GM23338 (cell line): Measurements from ENCODE around the gene SRGN. TPM values are rescaled to one million over a fixed set of nuclear protein-coding genes. Genes with fewer than 3 reads are reported as not detected.

ENCODE experiments used
- ATAC-seq: fragments of 200-7000 bp; cut with Tn5 transposase; 3 replicates; pipeline ENCODE4 v1.9.1; 2020
- DNase-seq: peaks from one replicate; pipeline ENCODE4 v3.0.0-alpha.2; 2015; ENCODE audit warnings: low spot score
- H2AFZ ChIP-seq: fragments of 200-600 bp; sonication (generic); 2 replicates; pipeline ENCODE4 v1.8.0; 2016; ENCODE audit warnings: antibody characterized with exemption, mild to moderate bottlenecking, moderate library complexity
- H3F3A ChIP-seq: fragments of 200-600 bp; sonication (generic); replicated peaks from 2 replicates; pipeline ENCODE4 v1.8.0; 2017; ENCODE audit warnings: antibody characterized with exemption, mixed run types, low read depth
- H3K27ac ChIP-seq: fragments of 200-600 bp; sonication (generic); 2 replicates; pipeline ENCODE4 v1.6.1; 2016; ENCODE audit warnings: low read depth
- H3K27me3 ChIP-seq: fragments of 200-600 bp; sonication (generic); 2 replicates; pipeline ENCODE4 v1.8.0; 2016; ENCODE audit warnings: mild to moderate bottlenecking, mixed run types, moderate library complexity; ENCODE audit not compliant: insufficient read depth
- H3K36me3 ChIP-seq: fragments of 200-600 bp; sonication (generic); 2 replicates; pipeline ENCODE4 v1.8.0; 2016; ENCODE audit warnings: mild to moderate bottlenecking; ENCODE audit not compliant: insufficient read depth
- H3K4me1 ChIP-seq: fragments of 200-600 bp; sonication (generic); 2 replicates; pipeline ENCODE4 v1.8.0; 2016; ENCODE audit warnings: mild to moderate bottlenecking, moderate library complexity; ENCODE audit not compliant: insufficient read depth
- H3K4me2 ChIP-seq: fragments of 200-600 bp; sonication (generic); 2 replicates; pipeline ENCODE4 v1.7.1; 2017; ENCODE audit warnings: mixed run types
- H3K4me3 ChIP-seq: fragments of 200-600 bp; sonication (generic); 2 replicates; pipeline ENCODE4 v1.6.1; 2016; ENCODE audit warnings: mixed run types
- H3K79me2 ChIP-seq: fragments of 200-600 bp; sonication (generic); replicated peaks from 2 replicates; pipeline ENCODE4 v1.8.0; 2017; ENCODE audit warnings: mild to moderate bottlenecking; ENCODE audit not compliant: insufficient read depth
- H3K9me2 ChIP-seq: fragments of 200-600 bp; sonication (generic); 2 replicates; pipeline ENCODE4 v1.8.0; 2017; ENCODE audit not compliant: insufficient read depth
- H4K20me1 ChIP-seq: fragments of 200-600 bp; sonication (generic); replicated peaks from 2 replicates; pipeline ENCODE4 v1.8.0; 2017; ENCODE audit warnings: mild to moderate bottlenecking; ENCODE audit not compliant: insufficient read depth
- H3K27ac Mint-ChIP-seq: 2 replicates; pipeline ENCODE4 v1.8.0; 2020; ENCODE audit warnings: inconsistent platforms, mild to moderate bottlenecking, moderate library complexity, mixed read lengths
- H3K27me3 Mint-ChIP-seq: 3 replicates; pipeline ENCODE4 v1.8.0; 2022; ENCODE audit warnings: low read depth, mild to moderate bottlenecking, moderate library complexity, mixed read lengths, inconsistent platforms; ENCODE audit not compliant: insufficient read depth, poor library complexity
- H3K36me3 Mint-ChIP-seq: 3 replicates; pipeline ENCODE4 v1.8.0; 2021; ENCODE audit warnings: low read depth, mild to moderate bottlenecking, inconsistent platforms, moderate library complexity, mixed read lengths
- H3K4me1 Mint-ChIP-seq: 3 replicates; pipeline ENCODE4 v1.8.0; 2020; ENCODE audit warnings: mild to moderate bottlenecking, inconsistent platforms, mixed read lengths
- H3K4me3 Mint-ChIP-seq: 3 replicates; pipeline ENCODE4 v1.8.0; 2021; ENCODE audit warnings: moderate library complexity, mild to moderate bottlenecking, inconsistent platforms, mixed read lengths
- H3K9me3 Mint-ChIP-seq: 3 replicates; pipeline ENCODE4 v1.8.0; 2020; ENCODE audit warnings: moderate library complexity, mild to moderate bottlenecking, inconsistent platforms, mixed read lengths
- EZH2 ChIP-seq: fragments of 200-600 bp; sonication (generic); IDR thresholded peaks from one replicate; pipeline ENCODE4 v1.8.0; 2017; ENCODE audit warnings: antibody characterized with exemption, mild to moderate bottlenecking, low read depth; ENCODE audit not compliant: unreplicated experiment
- JUNB ChIP-seq: IDR thresholded peaks from one replicate; pipeline ENCODE4 v1.6.1; 2016; ENCODE audit warnings: antibody characterized with exemption; ENCODE audit not compliant: unreplicated experiment
- NANOG ChIP-seq: IDR thresholded peaks from 2 replicates; pipeline ENCODE4 v1.6.1; 2016; ENCODE audit warnings: antibody characterized with exemption, borderline replicate concordance
- POLR2AphosphoS5 ChIP-seq: IDR thresholded peaks from 2 replicates; pipeline ENCODE4 v1.6.1; 2016; ENCODE audit warnings: antibody characterized with exemption, low read depth
- STAT1 ChIP-seq: IDR thresholded peaks from one replicate; pipeline ENCODE4 v1.6.1; 2016; ENCODE audit warnings: antibody characterized with exemption; ENCODE audit not compliant: unreplicated experiment
- ZNF331 ChIP-seq: fragments of 250-450 bp; sonication (Bioruptor Pico); IDR thresholded peaks from 2 replicates; pipeline ENCODE4 v1.5.0; 2020; ENCODE audit warnings: low read depth, mild to moderate bottlenecking, moderate library complexity
- polyA plus RNA-seq: library from polyadenylated mRNA; unstranded; fragments of >200 nt; fragmentation: Nextera tagmentation; extraction: Ambion mirVana; gene quantifications from 2 replicates; pipeline ENCODE4 v1.2.1, GENCODE V29; 2016
- total RNA-seq: library from RNA; depleted of rRNA; stranded (reverse); fragments of >200 nt; shearing (Covaris generic); gene quantifications from 2 replicates; pipeline ENCODE4 v1.2.3, GENCODE V29; 2014
- TF ChIP-seq, protein P1 (sequence below): IDR thresholded peaks from 2 replicates; pipeline ENCODE4 v1.6.1; 2016; ENCODE audit warnings: antibody characterized with exemption
- TF ChIP-seq, protein P2 (sequence below): fragments of 250-450 bp; sonication (Bioruptor Pico); IDR thresholded peaks from 2 replicates; pipeline ENCODE4 v1.5.0; 2020; ENCODE audit warnings: mild to moderate bottlenecking, moderate library complexity
- TF ChIP-seq, protein P3 (sequence below): IDR thresholded peaks from one replicate; pipeline ENCODE4 v1.6.1; 2018; ENCODE audit warnings: antibody characterized with exemption; ENCODE audit not compliant: unreplicated experiment

Gene SRGN
- total and polyA plus RNA-seq, 2 experiments from 2014 or later: not detected

DNA sequence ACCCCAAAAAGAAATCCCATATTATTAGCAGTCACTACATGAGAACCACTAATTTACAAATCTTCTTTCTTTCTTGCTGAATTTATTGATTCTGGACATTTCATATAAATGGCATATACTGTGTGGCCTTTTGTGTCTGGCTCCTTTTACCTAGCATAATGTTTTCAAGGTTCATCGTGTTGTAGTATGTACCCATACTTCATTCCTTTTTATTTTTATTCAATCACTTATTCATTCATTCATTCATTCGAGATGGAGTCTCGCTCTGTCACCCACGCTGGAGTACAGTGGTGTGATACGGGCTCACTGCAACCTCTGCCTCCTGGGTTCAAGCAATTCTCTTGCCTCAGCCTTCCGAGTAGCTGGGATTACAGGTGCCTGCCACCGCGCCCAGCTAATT, 58.0 kb downstream of the SRGN start (continued):
- TF ChIP-seq, protein P1, sequence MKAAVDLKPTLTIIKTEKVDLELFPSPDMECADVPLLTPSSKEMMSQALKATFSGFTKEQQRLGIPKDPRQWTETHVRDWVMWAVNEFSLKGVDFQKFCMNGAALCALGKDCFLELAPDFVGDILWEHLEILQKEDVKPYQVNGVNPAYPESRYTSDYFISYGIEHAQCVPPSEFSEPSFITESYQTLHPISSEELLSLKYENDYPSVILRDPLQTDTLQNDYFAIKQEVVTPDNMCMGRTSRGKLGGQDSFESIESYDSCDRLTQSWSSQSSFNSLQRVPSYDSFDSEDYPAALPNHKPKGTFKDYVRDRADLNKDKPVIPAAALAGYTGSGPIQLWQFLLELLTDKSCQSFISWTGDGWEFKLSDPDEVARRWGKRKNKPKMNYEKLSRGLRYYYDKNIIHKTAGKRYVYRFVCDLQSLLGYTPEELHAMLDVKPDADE: no peak

DNA sequence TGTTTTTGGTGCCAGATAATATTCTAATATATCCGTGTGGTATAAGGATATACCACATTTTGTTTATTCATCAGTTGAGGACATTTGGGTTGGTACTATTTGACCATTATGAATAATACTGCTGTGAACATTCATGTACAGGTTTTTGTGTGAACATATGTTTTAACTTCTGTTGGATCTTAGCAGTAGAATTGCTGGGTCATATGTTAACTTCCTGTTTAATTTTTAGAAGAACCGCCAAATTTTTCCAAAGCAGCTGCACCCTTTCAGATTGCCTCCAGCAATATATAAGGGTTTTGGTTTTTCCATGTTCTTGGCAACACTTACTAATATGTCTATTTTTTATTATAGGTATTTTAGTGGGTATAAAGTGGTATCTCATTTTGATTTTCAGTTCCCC, 58.9 kb downstream of the SRGN start:
- Histone ChIP-seq H3K36me3 (no peaks in the 10 kb centered on the region), H3K4me3 (no peak overlapping the region), H3K4me1 (no peaks in the 10 kb centered on the region), H4K20me1 (peaks cover 15% of the 10 kb centered on the region), H3K4me2 (no peak overlapping the region), H3K27ac (no peak overlapping the region), H2AFZ (no peak overlapping the region), H3K79me2 (peaks cover 64% of the 10 kb centered on the region), H3K9me2 (no peaks in the 10 kb centered on the region), H3F3A (no peaks in the 10 kb centered on the region), H3K27me3 (no peaks in the 10 kb centered on the region)
- ATAC-seq (no peak), DNase-seq (no peak)
- TF ChIP-seq, protein P2, sequence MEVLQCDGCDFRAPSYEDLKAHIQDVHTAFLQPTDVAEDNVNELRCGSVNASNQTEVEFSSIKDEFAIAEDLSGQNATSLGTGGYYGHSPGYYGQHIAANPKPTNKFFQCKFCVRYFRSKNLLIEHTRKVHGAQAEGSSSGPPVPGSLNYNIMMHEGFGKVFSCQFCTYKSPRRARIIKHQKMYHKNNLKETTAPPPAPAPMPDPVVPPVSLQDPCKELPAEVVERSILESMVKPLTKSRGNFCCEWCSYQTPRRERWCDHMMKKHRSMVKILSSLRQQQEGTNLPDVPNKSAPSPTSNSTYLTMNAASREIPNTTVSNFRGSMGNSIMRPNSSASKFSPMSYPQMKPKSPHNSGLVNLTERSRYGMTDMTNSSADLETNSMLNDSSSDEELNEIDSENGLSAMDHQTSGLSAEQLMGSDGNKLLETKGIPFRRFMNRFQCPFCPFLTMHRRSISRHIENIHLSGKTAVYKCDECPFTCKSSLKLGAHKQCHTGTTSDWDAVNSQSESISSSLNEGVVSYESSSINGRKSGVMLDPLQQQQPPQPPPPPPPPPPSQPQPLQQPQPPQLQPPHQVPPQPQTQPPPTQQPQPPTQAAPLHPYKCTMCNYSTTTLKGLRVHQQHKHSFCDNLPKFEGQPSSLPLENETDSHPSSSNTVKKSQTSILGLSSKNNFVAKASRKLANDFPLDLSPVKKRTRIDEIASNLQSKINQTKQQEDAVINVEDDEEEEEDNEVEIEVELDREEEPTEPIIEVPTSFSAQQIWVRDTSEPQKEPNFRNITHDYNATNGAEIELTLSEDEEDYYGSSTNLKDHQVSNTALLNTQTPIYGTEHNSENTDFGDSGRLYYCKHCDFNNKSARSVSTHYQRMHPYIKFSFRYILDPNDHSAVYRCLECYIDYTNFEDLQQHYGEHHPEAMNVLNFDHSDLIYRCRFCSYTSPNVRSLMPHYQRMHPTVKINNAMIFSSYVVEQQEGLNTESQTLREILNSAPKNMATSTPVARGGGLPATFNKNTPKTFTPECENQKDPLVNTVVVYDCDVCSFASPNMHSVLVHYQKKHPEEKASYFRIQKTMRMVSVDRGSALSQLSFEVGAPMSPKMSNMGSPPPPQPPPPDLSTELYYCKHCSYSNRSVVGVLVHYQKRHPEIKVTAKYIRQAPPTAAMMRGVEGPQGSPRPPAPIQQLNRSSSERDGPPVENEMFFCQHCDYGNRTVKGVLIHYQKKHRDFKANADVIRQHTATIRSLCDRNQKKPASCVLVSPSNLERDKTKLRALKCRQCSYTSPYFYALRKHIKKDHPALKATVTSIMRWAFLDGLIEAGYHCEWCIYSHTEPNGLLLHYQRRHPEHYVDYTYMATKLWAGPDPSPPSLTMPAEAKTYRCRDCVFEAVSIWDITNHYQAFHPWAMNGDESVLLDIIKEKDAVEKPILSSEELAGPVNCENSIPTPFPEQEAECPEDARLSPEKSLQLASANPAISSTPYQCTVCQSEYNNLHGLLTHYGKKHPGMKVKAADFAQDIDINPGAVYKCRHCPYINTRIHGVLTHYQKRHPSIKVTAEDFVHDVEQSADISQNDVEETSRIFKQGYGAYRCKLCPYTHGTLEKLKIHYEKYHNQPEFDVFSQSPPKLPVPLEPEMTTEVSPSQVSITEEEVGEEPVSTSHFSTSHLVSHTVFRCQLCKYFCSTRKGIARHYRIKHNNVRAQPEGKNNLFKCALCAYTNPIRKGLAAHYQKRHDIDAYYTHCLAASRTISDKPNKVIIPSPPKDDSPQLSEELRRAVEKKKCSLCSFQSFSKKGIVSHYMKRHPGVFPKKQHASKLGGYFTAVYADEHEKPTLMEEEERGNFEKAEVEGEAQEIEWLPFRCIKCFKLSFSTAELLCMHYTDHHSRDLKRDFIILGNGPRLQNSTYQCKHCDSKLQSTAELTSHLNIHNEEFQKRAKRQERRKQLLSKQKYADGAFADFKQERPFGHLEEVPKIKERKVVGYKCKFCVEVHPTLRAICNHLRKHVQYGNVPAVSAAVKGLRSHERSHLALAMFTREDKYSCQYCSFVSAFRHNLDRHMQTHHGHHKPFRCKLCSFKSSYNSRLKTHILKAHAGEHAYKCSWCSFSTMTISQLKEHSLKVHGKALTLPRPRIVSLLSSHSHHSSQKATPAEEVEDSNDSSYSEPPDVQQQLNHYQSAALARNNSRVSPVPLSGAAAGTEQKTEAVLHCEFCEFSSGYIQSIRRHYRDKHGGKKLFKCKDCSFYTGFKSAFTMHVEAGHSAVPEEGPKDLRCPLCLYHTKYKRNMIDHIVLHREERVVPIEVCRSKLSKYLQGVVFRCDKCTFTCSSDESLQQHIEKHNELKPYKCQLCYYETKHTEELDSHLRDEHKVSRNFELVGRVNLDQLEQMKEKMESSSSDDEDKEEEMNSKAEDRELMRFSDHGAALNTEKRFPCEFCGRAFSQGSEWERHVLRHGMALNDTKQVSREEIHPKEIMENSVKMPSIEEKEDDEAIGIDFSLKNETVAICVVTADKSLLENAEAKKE (CRISPR knock-in tag): no peak
- no peak for TF ChIP-seq POLR2AphosphoS5
- no peaks in the 10 kb centered on the region for H3K27me3 Mint-ChIP-seq
- H3K4me1 Mint-ChIP-seq: no peaks in the 10 kb centered on the region
- H3K4me3 Mint-ChIP-seq: no peak overlapping the region
- H3K36me3 Mint-ChIP-seq: no peaks in the 10 kb centered on the region
- no peak overlapping the region for H3K27ac Mint-ChIP-seq
- no peaks in the 10 kb centered on the region for H3K9me3 Mint-ChIP-seq

DNA sequence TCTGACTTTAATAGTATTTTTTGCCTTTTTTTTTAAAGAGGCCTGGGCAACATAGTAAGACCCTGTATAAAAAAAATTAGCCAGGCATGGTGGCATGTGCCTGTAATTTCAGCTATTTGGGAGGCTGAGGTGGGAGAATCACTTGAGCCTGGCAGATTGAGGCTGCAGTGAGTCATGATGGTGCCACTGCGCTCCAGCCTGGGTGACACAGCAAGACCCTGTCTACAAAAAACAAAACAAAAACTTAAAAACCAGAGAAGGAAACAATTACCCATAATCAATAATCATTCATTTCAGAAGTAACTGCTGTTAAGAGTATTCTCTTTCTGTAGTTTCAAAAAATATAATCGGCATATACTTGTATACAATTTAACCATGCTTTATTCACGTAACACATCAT, 64.1 kb downstream of the SRGN start:
- no peak overlapping the region for H3K4me2 ChIP-seq
- TF ChIP-seq EZH2 (no peak), JUNB (no peak), NANOG (no peak), STAT1 (no peak), ZNF331 (CRISPR knock-in tag) (no peak)
- TF ChIP-seq, protein P3, sequence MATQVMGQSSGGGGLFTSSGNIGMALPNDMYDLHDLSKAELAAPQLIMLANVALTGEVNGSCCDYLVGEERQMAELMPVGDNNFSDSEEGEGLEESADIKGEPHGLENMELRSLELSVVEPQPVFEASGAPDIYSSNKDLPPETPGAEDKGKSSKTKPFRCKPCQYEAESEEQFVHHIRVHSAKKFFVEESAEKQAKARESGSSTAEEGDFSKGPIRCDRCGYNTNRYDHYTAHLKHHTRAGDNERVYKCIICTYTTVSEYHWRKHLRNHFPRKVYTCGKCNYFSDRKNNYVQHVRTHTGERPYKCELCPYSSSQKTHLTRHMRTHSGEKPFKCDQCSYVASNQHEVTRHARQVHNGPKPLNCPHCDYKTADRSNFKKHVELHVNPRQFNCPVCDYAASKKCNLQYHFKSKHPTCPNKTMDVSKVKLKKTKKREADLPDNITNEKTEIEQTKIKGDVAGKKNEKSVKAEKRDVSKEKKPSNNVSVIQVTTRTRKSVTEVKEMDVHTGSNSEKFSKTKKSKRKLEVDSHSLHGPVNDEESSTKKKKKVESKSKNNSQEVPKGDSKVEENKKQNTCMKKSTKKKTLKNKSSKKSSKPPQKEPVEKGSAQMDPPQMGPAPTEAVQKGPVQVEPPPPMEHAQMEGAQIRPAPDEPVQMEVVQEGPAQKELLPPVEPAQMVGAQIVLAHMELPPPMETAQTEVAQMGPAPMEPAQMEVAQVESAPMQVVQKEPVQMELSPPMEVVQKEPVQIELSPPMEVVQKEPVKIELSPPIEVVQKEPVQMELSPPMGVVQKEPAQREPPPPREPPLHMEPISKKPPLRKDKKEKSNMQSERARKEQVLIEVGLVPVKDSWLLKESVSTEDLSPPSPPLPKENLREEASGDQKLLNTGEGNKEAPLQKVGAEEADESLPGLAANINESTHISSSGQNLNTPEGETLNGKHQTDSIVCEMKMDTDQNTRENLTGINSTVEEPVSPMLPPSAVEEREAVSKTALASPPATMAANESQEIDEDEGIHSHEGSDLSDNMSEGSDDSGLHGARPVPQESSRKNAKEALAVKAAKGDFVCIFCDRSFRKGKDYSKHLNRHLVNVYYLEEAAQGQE: no peak
- TF ChIP-seq, protein P1: no peak

More for the DNA sequence above, 64.1 kb downstream of the SRGN start:
- H3K36me3 ChIP-seq: no peaks in the 10 kb centered on the region
- no peak overlapping the region for H2AFZ ChIP-seq
- no peaks in the 10 kb centered on the region for H3K4me1 Mint-ChIP-seq
- no peaks in the 10 kb centered on the region for H3K9me2 ChIP-seq
- no peaks in the 10 kb centered on the region for H3K36me3 Mint-ChIP-seq
- ATAC-seq: no peak
- no peaks in the 10 kb centered on the region for H3K27me3 ChIP-seq
- H3K27ac Mint-ChIP-seq: no peak overlapping the region
- no peaks in the 10 kb centered on the region for H3K27me3 Mint-ChIP-seq
- no peaks in the 10 kb centered on the region for H3F3A ChIP-seq
- H3K9me3 Mint-ChIP-seq: no peaks in the 10 kb centered on the region
- no peak for DNase-seq
- H4K20me1 ChIP-seq: peaks cover 15% of the 10 kb centered on the region
- no peaks in the 10 kb centered on the region for H3K4me1 ChIP-seq
- H3K4me3 Mint-ChIP-seq: no peak overlapping the region
- no peak overlapping the region for H3K27ac ChIP-seq
- no peak overlapping the region for H3K4me3 ChIP-seq
- peaks cover 37% of the 10 kb centered on the region for H3K79me2 ChIP-seq
